ENCODE data around the gene CCDC40. TPM values are rescaled to one million over a fixed set of nuclear protein-coding genes. Genes with fewer than 3 reads are reported as not detected.

The CCDC40 gene
- total RNA-seq, 1 donor: 0.84 TPM

- Histone ChIP-seq H3K9me3 (ENCODE audit: low read depth, low read length) (no peaks in the 10 kb centered on the region), H3K4me3 (ENCODE audit: low read length) (no peak overlapping the region), H3K4me1 (ENCODE audit: insufficient read depth, low read length) (peaks cover 7% of the 10 kb centered on the region), H3K27me3 (ENCODE audit: insufficient read depth, low read length) (no peaks in the 10 kb centered on the region)
Measured at GRCh38 chr17:80008383-80008840, 28.0 kb upstream of the CCDC40 start.

- no peaks in the 10 kb centered on the region for H3K27me3 ChIP-seq (ENCODE audit: insufficient read depth, low read length)
- peaks cover 7% of the 10 kb centered on the region for H3K4me1 ChIP-seq (ENCODE audit: insufficient read depth, low read length)
- no peak overlapping the region for H3K4me3 ChIP-seq (ENCODE audit: low read length)
- no peaks in the 10 kb centered on the region for H3K9me3 ChIP-seq (ENCODE audit: low read depth, low read length)
Measured at GRCh38 chr17:80008848-80009247, 27.6 kb upstream of the CCDC40 start.

DNA sequence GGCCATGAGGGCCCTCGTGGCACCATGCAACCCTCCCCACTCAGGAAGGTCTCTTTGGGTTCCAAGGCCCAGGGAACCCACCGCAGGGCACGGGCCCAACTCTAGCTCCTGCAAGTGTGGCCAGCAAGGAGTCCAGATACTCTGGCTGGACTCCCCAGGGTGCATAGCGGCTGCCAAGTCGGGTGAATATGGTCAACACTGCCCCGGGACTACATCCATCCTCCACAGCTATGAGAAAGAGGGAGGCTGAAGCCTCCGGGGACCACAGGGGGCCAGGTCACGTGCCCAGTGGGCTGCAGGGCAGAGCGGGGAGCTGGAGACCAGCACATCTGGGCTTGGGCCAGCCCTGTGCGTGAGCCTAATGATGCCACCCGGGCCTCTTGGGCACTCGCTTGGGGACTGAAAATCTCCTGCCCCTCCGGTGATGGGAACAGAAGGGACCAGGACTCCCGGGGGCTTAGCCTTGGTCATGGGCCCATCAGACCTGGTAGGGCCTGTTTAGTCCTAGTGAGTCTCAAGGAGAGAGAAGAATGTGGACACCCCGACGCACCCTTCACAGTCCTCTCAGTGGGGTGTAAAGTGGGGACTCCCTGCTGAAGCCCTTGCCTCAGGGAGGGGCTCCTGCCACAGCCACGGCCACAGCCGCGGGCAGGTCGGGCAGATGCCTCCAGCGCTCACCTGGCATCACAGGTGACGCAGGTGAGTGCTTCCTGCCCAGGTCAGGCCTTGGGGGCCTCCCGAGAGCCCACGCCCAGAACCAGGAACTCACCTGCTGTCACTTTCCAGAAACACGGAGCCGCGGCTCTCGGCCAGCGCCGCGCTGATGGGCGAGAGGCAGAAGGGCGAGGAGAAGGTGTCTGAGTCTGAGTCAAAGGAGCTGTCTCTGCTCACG lies 26.8 kb upstream of the CCDC40 start:
- Histone ChIP-seq H3K27me3 (ENCODE audit: insufficient read depth, low read length) (no peaks in the 10 kb centered on the region), H3K4me1 (ENCODE audit: insufficient read depth, low read length) (peaks cover 7% of the 10 kb centered on the region), H3K9me3 (ENCODE audit: low read depth, low read length) (no peaks in the 10 kb centered on the region), H3K4me3 (ENCODE audit: low read length) (no peak overlapping the region)

DNA sequence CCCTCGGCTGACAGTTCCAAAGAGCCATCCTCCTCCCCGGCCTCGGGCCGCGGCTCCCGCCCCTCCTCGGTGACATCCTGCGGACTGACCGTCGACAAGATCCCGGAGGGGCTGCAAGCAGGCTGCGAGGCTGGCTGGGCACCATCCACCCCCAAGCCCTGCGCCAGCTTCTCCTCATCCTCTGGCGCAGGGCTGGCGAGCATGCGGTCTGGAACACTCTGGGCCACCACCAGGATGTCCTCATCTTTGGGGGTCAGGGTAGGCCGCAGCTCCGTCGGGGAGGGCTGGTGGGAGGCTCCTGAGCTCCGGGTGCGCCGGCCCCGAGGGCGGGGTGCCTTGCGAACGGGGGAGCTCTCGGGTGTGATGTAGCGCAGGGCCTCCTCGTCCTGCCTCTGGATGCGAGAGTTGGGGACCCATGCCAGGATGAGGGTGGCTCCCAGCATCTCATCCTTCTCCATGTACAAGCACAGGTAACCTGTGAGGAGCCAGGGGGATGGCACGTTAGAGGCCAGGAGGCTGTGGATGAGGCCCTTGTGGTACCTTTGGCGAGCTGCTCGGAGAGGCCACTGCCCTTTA lies 26.1 kb upstream of the CCDC40 start:
- Histone ChIP-seq H3K27me3 (ENCODE audit: insufficient read depth, low read length) (no peaks in the 10 kb centered on the region), H3K4me3 (ENCODE audit: low read length) (no peak overlapping the region), H3K4me1 (ENCODE audit: insufficient read depth, low read length) (peaks cover 7% of the 10 kb centered on the region), H3K9me3 (ENCODE audit: low read depth, low read length) (no peaks in the 10 kb centered on the region)

GRCh38 chr17:80011989-80012555 lies 24.4 kb upstream of the CCDC40 start:
- H3K4me1 ChIP-seq (ENCODE audit: insufficient read depth, low read length): no peaks in the 10 kb centered on the region
- H3K9me3 ChIP-seq (ENCODE audit: low read depth, low read length): no peaks in the 10 kb centered on the region
- no peak overlapping the region for H3K4me3 ChIP-seq (ENCODE audit: low read length)
- no peaks in the 10 kb centered on the region for H3K27me3 ChIP-seq (ENCODE audit: insufficient read depth, low read length)

DNA sequence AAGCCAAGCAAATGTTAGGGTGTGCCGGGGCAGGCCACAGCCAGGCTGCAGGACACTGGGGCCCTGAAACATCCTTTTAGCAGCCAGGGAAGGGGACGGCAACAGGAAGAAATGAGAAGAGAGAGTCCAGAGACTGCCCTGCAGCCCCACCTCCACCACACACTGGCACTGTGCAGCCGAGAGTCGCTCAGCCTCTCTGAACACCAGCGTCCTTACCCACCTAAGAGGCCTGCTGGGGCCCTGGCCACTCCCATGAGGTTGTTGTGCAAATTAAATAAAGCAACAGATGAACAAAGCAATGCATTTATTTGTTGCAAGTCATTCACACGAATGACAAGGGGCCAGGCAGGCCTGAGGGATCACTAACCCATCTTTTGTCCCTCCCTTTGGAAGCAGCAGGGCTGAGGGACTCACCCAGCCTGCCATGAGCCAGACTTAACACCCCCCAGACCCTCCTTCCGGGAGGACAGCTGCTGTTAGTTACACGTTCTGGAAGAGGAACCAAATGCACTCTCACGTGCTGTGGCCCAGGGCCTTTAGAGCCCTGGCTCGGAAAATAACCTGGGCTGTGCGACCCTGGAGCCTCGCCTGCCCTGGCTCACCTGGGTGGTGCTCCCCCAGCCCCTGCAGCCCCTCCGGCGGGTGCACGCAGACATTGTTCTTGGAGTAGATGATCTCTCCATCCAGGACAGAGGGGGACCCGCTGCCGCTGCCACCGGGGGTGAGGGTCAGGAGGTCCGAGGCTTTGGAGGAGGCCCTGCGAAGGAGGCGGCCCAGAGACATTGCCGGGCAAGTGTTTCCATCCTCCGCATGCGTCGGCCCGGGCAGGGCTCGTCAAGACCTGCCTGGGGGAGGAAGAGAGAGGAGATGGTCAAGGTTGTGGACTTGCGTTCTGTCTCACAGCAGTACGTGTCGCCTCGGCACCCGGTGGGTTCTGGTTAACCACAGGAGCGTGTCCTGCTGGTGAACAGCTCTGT lies 23.4 kb upstream of the CCDC40 start:
- Histone ChIP-seq H3K9me3 (ENCODE audit: low read depth, low read length) (no peaks in the 10 kb centered on the region), H3K27me3 (ENCODE audit: insufficient read depth, low read length) (no peaks in the 10 kb centered on the region), H3K4me1 (ENCODE audit: insufficient read depth, low read length) (no peaks in the 10 kb centered on the region), H3K4me3 (ENCODE audit: low read length) (no peak overlapping the region)

DNA sequence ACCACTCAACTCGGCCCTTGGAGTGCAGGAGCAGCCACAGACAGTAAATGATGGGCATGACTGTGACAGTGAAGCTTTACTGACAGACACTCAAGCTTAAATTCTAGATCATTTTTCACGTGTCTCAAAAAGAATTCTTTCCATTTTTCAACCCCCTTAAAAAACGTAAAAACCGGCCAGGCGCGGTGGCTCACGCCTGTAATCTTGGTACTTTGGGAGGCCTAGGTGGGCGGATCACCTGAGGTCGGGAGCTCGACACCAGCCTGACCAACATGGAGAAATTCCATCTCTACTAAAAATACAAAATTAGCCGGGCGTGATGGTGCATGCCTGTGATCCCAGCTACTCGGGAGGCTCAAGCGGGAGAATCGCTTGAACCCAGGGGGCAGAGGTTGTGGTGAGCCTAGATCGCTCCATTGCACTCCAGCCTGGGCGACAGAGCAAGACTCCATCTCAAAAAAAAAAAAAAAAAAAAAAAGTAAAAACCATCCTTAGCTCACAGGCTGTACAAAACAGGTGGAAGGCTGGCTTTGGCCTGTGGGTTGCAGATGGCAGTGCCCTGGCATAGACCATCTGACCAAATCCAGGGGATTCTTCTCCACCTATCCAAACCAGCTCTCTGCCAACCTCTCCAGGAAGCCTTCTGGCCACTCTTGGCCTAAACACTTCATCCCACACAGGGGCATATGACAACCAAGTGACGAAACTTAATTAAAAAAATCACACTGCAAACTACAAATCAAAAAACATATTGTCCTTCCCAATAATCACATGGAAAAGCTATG lies 19.0 kb upstream of the CCDC40 start:
- Histone ChIP-seq H3K4me3 (ENCODE audit: low read length) (no peak overlapping the region), H3K27me3 (ENCODE audit: insufficient read depth, low read length) (no peaks in the 10 kb centered on the region), H3K4me1 (ENCODE audit: insufficient read depth, low read length) (no peaks in the 10 kb centered on the region), H3K9me3 (ENCODE audit: low read depth, low read length) (no peaks in the 10 kb centered on the region)

GRCh38 chr17:80018917-80019651 lies 17.4 kb upstream of the CCDC40 start:
- Histone ChIP-seq H3K4me1 (ENCODE audit: insufficient read depth, low read length) (no peaks in the 10 kb centered on the region), H3K9me3 (ENCODE audit: low read depth, low read length) (no peaks in the 10 kb centered on the region), H3K27me3 (ENCODE audit: insufficient read depth, low read length) (no peaks in the 10 kb centered on the region), H3K4me3 (ENCODE audit: low read length) (no peak overlapping the region)

DNA sequence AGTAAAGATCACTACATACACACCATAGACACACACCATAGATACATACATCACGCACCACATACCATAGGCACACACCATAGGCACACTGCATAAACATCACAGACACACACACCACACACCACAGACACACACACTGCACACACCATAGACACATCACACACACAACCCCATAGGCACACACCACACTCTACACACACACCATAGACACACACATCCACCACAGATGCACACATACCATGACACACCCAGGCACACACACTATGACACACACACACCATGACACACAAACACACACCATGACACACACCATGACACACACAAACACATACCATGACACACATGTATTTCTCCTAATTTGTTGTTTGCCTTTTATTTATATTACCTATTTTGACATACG lies 14.8 kb upstream of the CCDC40 start:
- no peaks in the 10 kb centered on the region for H3K27me3 ChIP-seq (ENCODE audit: insufficient read depth, low read length)
- H3K9me3 ChIP-seq (ENCODE audit: low read depth, low read length): no peaks in the 10 kb centered on the region
- H3K4me1 ChIP-seq (ENCODE audit: insufficient read depth, low read length): no peaks in the 10 kb centered on the region
- H3K4me3 ChIP-seq (ENCODE audit: low read length): no peak overlapping the region

DNA sequence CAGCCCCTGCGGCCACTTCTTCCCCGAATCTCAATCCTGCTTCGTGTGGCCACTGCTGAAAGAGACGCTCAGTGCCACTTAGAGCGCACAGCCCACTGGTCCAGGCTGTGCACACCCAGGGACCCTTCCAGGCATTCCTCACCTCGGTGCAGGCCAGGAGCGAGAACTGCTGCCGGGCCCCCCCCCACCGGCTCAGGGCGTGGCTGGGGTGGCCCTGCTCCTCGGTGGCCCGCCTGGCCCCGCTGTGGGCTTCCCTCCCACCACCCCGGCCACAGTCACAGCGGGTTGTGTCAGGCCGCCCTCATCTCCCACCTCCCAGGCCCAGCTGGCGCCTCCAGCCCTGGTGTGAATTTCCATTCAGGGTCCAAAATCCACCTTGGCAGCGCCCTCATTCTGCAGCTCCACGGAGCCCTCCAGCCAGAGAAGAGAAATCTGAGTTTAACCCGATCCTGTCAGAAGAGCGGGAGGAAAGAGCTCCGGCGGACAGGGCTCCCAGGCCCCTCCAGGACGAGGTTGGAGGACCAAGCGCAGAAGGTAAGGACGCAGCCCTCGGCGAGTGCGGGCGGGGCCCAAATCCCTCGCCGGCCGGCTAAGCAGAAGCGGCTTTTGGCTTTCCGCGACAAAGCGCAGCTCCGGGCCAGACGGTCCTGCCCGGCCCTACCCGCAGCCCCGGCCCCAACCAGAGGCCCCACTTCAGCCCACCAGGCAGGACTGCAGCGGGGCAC lies 12.8 kb upstream of the CCDC40 start:
- Histone ChIP-seq H3K4me1 (ENCODE audit: insufficient read depth, low read length) (no peaks in the 10 kb centered on the region), H3K9me3 (ENCODE audit: low read depth, low read length) (no peaks in the 10 kb centered on the region), H3K27me3 (ENCODE audit: insufficient read depth, low read length) (no peaks in the 10 kb centered on the region), H3K4me3 (ENCODE audit: low read length) (no peak overlapping the region)

DNA sequence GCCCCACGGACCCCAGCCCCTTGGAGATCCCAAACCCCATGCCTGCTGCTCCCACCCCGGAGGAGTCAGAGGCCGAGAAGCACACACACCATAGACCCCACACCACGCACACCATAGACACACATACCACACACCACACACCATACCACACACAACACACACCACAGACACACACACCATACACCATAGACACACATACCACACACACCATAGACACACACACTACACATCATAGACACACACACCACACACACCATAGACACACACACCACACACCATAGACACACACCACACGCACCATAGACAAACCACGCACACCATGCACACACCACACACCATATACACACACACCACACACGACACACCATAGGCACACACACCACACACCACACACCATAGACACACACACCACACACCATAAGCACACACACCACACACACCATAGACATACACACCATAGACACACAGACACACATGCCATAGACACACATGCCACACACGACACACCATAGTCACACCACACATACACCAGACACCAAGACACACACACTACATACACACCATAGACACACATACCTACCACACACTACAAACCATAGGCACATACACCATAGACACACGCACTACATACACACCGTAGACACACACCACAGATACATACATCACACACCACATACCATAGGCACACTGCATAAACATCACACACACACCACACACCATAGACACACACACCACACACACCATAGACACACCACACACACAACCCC lies 12.1 kb upstream of the CCDC40 start:
- no peaks in the 10 kb centered on the region for H3K9me3 ChIP-seq (ENCODE audit: low read depth, low read length)
- no peak overlapping the region for H3K4me3 ChIP-seq (ENCODE audit: low read length)
- no peaks in the 10 kb centered on the region for H3K27me3 ChIP-seq (ENCODE audit: insufficient read depth, low read length)
- H3K4me1 ChIP-seq (ENCODE audit: insufficient read depth, low read length): no peaks in the 10 kb centered on the region

DNA sequence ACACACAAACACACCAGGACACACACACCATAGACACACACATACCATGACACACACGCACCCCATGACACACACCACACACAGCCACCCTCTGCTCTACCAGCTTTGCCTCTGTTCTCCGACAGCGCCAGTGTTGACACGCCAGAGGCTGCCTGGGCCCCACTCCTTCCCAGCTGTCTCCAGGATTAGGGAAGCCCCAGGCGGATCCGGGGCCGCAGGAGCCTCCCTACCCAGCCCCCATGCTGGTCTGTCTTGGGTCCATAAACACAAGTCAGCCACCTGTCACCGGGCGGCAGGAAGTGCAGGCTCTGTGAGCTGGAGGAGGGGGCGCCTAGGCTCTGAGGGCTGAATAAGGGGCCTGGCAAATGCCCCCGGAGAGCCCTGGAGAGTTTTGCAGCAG lies 11.3 kb upstream of the CCDC40 start:
- no peaks in the 10 kb centered on the region for H3K27me3 ChIP-seq (ENCODE audit: insufficient read depth, low read length)
- H3K9me3 ChIP-seq (ENCODE audit: low read depth, low read length): no peaks in the 10 kb centered on the region

More for the DNA sequence above, 11.3 kb upstream of the CCDC40 start:
- no peak overlapping the region for H3K4me3 ChIP-seq (ENCODE audit: low read length)
- no peaks in the 10 kb centered on the region for H3K4me1 ChIP-seq (ENCODE audit: insufficient read depth, low read length)
